ENCODE data around the gene OR2A5.

GRCh38 chr7:144086730-144087129 is 38.0 kb downstream of the OR2A5 start:
- TF ChIP-seq CTCF (IDR thresholded peaks at IDR 0.05 in 4 of 5, conservative IDR thresholded peaks at IDR 0.05 in 1 of 5) (no peak), POLR2A (IDR thresholded peaks at IDR 0.05) (no peak)
